ENCODE data around the gene EID3. TPM values are rescaled to one million over a fixed set of nuclear protein-coding genes. Genes with fewer than 3 reads are reported as not detected.

The EID3 gene
- total RNA-seq, 2 donors from 2014 or later: 8.6 to 18.1 TPM

GRCh38 chr12:104351057-104351983 is 47.8 kb downstream of the EID3 start:
- 96% methylated on average over 4 of the region's 4 CpGs for WGBS
- intact Hi-C loops (cut with DNase I): no loop called here
- no peak for TF ChIP-seq CTCF (IDR thresholded peaks at IDR 0.05)
- no peak for TF ChIP-seq POLR2A (IDR thresholded peaks at IDR 0.05)
- TF ChIP-seq POLR2AphosphoS5 (IDR thresholded peaks at IDR 0.05): no peak
- DNase-seq (ENCODE audit: low spot score): no peak
- no peak overlapping the region for H3K27ac ChIP-seq
- H3K4me3 ChIP-seq: no peak overlapping the region
- peaks cover 0 to 3% of the 10 kb centered on the region in 2 donors for H3K36me3 ChIP-seq
- no peaks in the 10 kb centered on the region for H3K27me3 ChIP-seq (replicated peaks; ENCODE audit: insufficient read depth)
- no peaks in the 10 kb centered on the region for H3K9me3 ChIP-seq
- H3K4me1 ChIP-seq (replicated peaks): no peaks in the 10 kb centered on the region

GRCh38 chr12:104352106-104352713 is 48.7 kb downstream of the EID3 start:
- intact Hi-C loops (cut with DNase I): no loop called here
- H3K36me3 ChIP-seq: peaks cover 0 to 3% of the 10 kb centered on the region in 2 donors

GRCh38 chr12:104353012-104353981 is 49.8 kb downstream of the EID3 start:
- Histone ChIP-seq H3K9me3 (no peaks in the 10 kb centered on the region), H3K27ac (no peak overlapping the region), H3K36me3 (peaks cover 0 to 3% of the 10 kb centered on the region in 2 donors), H3K4me1 (replicated peaks) (no peaks in the 10 kb centered on the region), H3K27me3 (replicated peaks; ENCODE audit: insufficient read depth) (no peaks in the 10 kb centered on the region), H3K4me3 (no peak overlapping the region)
- no peak for DNase-seq (ENCODE audit: low spot score)
- 94% methylated on average over 17 of the region's 17 CpGs for WGBS
- intact Hi-C loops (cut with DNase I): no loop called here
- TF ChIP-seq POLR2A (IDR thresholded peaks at IDR 0.05): no peak
- TF ChIP-seq CTCF (IDR thresholded peaks at IDR 0.05): no peak
- no peak for TF ChIP-seq POLR2AphosphoS5 (IDR thresholded peaks at IDR 0.05)

More at GRCh38 chr12:104352106-104352713, 48.7 kb downstream of the EID3 start:
- H3K4me1 ChIP-seq (replicated peaks): no peaks in the 10 kb centered on the region
- TF ChIP-seq POLR2AphosphoS5 (IDR thresholded peaks at IDR 0.05) (no peak), CTCF (IDR thresholded peaks at IDR 0.05) (no peak), POLR2A (IDR thresholded peaks at IDR 0.05) (no peak)
- no peak overlapping the region for H3K4me3 ChIP-seq
- no peaks in the 10 kb centered on the region for H3K9me3 ChIP-seq
- DNase-seq (ENCODE audit: low spot score): no peak
- no peak overlapping the region for H3K27ac ChIP-seq
- WGBS: 93% methylated on average over 3 of the region's 3 CpGs
- no peaks in the 10 kb centered on the region for H3K27me3 ChIP-seq (replicated peaks; ENCODE audit: insufficient read depth)

GRCh38 chr12:104354167-104354867 is 50.8 kb downstream of the EID3 start:
- no peak overlapping the region for H3K4me3 ChIP-seq
- no peaks in the 10 kb centered on the region for H3K36me3 ChIP-seq
- intact Hi-C loops (cut with DNase I): no loop called here
- no peak overlapping the region for H3K27ac ChIP-seq
- no peaks in the 10 kb centered on the region for H3K4me1 ChIP-seq (replicated peaks)
- 83% methylated on average over 6 of the region's 6 CpGs for WGBS
- H3K9me3 ChIP-seq: no peaks in the 10 kb centered on the region
- H3K27me3 ChIP-seq (replicated peaks; ENCODE audit: insufficient read depth): no peaks in the 10 kb centered on the region
- TF ChIP-seq POLR2A (IDR thresholded peaks at IDR 0.05) (no peak), CTCF (IDR thresholded peaks at IDR 0.05) (no peak), POLR2AphosphoS5 (IDR thresholded peaks at IDR 0.05) (no peak)
- DNase-seq (ENCODE audit: low spot score): no peak

Data from prostate gland (tissue), 2 donors.